Central memory CD4-positive, alpha-beta T cell (primary cell): ENCODE data around the gene RRAS.
A peak's percentile ranks its signal among the peaks of the same experiment; 100 is the strongest.
"Not testable (repeated sequence)": the region's sequence is repeated elsewhere in the genome, so short reads cannot be mapped to it uniquely, and the experiment has no call there.

Experiments used
- DNase-seq: peaks from one replicate; pipeline ENCODE4 v3.0.0; 2022

The RRAS gene

DNA sequence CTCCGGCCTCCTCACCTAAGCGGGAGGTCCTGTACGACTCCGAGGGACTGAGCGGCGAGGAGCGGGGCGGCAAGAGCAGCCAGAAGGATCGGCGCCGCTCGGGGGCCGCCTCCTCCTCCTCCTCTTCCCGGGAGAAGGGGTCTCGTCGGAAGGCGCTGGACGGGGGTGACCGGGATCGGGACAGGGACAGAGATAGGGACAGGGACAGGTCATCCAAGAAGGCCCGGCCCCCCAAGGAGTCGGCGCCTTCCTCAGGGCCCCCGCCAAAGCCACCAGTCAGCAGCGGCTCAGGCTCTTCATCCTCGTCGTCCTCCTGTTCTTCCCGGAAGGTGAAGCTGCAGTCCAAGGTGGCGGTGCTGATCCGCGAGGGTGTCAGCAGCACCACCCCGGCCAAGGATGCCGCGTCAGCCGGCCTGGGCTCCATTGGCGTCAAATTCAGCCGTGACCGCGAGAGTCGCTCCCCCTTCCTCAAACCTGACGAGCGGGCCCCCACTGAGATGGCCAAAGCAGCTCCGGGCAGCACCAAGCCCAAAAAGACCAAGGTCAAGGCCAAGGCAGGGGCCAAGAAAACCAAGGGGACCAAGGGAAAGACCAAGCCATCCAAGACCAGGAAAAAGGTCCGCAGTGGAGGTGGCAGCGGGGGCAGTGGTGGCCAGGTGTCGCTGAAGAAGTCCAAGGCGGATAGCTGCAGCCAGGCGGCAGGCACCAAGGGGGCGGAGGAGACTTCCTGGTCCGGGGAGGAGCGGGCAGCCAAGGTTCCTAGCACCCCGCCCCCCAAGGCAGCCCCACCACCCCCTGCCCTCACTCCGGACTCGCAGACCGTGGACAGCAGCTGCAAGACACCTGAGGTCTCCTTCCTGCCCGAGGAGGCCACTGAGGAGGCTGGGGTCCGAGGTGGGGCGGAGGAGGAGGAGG is 12.9 kb upstream of the RRAS start:
- no peak for DNase-seq

GRCh38 chr19:49651820-49652550 is 12.0 kb upstream of the RRAS start:
- no peak for DNase-seq

GRCh38 chr19:49651029-49651819 is 11.3 kb upstream of the RRAS start:
- no peak for DNase-seq

GRCh38 chr19:49646586-49646985 is 6.6 kb upstream of the RRAS start:
- DNase-seq = no peak

DNA sequence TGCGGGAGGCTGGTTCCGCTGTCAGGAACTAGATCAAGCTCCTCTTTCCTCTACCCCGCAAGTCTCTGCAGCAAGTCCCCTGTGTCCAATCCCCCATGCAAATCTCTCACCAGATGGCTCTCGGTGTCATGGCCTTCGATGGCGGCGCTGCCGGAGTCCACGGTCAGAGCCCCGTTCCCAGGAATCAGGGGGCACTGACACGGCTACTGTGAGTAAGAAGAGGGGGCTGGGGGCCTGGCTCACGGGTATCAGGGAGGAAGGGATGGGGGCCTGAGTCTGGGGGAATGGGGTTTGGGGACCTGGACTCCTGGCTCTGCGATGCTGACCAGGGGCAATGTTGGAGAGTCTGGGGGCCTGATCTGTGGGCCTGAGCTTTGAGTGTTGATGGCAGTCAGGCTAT is 6.1 kb upstream of the RRAS start:
- no peak for DNase-seq

DNA sequence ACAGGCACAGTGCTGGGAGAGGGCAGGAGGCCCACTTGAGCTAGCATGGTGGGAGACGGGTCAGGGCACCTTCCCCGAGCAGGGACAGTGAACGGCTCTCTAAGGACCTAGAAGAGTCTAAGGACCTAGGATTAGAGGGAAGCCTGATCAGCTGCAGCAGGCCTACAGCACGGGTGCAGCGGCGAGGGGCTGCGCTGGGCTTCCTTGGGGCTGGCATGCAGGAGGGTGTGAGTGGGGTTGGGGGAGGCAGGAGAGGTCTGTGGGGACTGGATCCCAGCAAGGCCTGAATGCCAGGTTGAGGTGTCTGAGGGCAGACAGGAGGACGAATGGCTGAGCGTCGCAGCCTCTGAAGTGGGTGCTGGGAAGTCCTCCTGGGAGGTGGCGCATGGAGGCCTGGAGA is 5.6 kb upstream of the RRAS start:
- no peak for DNase-seq

- DNase-seq = no peak
Measured at GRCh38 chr19:49643466-49643865, 3.5 kb upstream of the RRAS start.

GRCh38 chr19:49642492-49643035 is 2.6 kb upstream of the RRAS start:
- no peak for DNase-seq

DNA sequence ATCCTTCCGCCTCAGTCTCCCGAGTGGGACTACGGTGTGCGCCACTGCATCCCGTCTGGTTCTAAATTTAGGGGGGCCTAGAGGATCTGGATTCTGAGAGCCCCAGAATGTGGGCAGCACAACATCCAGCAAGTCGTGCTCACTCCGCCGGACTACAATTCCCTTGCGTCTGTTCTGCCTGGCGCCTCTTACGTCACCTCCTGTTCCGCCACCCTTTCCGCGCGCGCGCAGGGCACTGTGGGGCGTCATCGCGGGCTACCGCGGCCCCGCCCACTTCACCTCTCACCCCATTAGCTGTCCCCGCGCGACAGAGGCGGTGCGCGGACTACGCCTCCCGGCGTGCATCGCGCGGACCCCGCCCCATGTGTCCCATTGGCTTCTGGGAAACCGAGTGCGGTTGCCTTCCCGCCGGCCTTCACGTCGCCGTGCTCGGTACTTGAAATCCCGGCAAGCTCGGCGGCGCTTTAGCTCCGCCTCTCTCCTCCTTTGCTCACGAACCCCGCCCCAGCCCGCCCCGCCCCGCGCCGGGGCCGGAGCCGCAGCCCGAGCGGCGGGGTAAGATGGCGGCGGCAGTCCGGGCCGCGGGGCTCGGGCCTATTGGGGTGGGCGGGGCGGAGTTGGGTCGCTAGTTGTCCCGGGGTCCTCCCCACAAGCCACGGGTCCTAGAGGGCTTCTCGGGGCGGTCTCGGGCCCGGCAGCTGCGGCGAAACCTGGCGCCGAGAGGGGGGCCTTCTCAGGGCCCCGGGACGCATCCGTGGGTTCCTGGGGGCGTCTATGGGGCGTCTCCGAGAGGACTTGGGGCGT is 1.9 kb upstream of the RRAS start, which contains the start of gene SCAF1:
SCAF1 (plus strand) TSS at position 522 of the 804 bp plus-strand sequence. CDS start 2,818 bp downstream, outside the sequence.
- peak; percentile 100 for DNase-seq

DNA sequence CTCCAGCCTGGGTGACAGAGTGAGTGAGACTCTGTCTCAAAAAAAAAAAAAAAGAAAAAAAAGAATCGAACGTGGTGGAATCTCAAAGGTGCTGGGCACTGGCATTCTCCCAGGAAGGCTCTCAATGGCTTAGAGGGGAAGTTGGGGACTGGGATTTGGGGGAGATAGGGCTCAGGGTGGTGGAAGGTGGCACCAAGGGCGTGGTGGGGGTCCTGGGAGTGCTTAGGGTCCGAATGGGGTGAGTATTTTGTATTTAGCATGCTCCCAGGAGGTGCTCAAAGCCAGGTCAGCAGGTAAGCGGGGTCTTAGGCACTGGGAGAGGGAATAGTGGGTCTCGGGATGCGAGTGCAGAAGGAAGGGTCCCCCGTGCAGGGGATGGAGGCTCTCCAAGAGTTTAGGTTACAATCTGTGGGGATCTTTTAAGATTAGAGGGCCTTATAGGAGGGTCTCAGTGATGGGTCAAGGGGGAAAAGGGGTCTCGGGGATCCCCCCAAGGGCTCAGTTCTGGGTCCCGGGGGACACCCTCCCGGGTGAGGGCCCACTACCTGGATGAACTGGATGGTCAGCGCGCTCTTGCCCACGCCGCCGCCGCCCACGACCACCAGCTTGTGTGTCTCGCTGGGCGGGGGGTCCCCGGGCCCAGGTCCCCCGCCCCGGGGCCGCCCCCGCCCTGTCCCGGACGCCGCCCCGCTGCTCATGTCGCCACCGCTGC is 386 bp downstream of the RRAS start:
- DNase-seq = no peak

DNA sequence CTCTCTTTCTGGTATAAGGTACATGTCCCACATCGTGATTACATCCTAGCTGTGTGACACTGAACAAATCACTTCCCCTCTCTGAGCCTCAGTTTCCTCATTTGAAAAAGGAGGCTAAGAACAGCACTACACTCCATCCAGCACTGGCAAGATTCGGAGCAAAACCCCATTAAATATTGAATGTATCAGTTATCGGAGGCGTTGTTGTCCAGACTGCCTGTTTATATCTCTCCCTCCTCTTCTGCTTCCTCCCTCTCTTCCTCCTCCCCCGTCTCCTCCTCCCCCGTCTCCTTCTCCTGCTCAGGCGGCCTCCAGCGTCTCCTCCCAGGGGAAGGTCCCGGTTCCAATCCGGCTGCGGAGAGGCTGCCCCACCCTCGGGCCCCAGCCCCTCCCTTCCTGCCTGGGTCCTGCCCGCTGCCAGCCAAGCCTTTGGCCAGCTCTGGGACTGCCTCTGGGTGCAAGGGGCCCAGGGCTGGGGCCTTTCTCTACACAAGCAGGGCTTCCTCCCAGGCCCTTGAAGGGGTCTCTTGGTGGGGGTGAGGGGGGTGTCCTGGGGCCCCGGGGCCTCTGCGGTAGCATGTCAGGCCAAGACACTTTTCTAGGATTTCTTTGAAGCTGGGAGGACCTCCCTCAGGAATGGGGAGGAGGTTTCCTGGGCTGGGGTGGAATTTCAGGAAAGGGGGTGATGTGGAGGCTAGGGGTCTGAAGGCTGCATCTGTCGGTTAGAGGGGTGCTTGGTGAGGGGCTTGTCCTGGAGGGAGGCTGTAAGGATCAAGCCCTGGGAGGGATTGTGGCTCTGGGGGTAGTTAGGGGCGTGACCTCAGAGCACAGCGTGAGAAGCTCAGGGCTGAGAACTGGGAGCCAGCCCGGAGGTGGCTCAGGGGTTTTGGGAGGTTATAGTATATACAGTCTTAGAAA is 1.9 kb downstream of the RRAS start:
- DNase-seq = no peak

- DNase-seq = no peak
Measured at GRCh38 chr19:49636233-49636932, 3.6 kb downstream of the RRAS start.

GRCh38 chr19:49635530-49636232 is 4.3 kb downstream of the RRAS start:
- DNase-seq = no peak

- DNase-seq = not testable (repeated sequence)
Measured at GRCh38 chr19:49633273-49633672, 6.7 kb downstream of the RRAS start.

GRCh38 chr19:49632576-49632975 is 7.4 kb downstream of the RRAS start:
- no peak for DNase-seq

GRCh38 chr19:49631610-49632192 is 8.2 kb downstream of the RRAS start:
- no peak for DNase-seq

- no peak for DNase-seq
Measured at GRCh38 chr19:49631014-49631588, 8.8 kb downstream of the RRAS start.

DNA sequence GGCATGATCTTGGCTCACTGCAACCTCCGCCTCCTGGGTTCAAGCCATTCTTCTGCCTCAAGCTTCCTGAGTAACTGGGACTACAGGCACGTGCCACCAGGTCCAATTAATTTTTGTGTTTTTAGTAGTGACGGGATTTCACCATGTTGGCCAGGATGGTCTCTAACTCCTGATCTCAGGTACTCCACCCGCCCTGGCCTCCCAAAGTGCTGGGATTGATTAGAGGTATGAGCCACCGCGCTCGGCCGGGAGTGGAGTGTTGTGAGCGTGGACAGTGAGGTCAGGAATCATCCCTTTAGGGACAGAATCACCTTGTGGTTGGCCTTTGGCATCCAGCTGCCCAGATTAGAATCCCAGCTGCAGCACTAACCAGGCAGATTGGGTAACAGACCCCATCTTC is 10.3 kb downstream of the RRAS start:
- DNase-seq = no peak
